LNCAP (cell line): ENCODE results near the gene MUS81.

ENCODE experiments used
- CTCF ChIP-seq: fragments of 450-650 bp; IDR thresholded peaks from 2 replicates; pipeline ENCODE4 v1.5.1; 2017; ENCODE audit warnings: mild to moderate bottlenecking

MUS81 gene

GRCh38 chr11:65842144-65842543, 18.1 kb upstream of the MUS81 start:
- TF ChIP-seq CTCF: no peak

DNA sequence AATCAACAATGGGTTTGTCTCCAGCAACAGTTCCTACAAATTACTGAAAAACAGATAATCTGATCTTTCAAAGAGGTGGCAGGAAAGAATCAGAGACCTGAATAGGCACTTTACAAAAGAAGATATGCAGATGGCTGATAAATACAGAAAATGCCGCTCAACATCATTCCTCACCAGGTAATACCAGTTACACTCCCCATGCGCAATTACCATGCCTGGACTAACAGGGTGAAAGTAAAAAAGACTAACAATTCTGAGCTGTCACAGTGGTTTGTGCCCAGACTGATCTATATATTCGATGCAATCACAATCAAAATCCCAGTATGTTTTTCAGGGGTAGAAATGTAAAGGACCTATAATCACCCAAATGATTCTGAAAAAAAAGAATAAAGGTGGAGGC, 16.4 kb upstream of the MUS81 start:
- TF ChIP-seq CTCF: no peak

DNA sequence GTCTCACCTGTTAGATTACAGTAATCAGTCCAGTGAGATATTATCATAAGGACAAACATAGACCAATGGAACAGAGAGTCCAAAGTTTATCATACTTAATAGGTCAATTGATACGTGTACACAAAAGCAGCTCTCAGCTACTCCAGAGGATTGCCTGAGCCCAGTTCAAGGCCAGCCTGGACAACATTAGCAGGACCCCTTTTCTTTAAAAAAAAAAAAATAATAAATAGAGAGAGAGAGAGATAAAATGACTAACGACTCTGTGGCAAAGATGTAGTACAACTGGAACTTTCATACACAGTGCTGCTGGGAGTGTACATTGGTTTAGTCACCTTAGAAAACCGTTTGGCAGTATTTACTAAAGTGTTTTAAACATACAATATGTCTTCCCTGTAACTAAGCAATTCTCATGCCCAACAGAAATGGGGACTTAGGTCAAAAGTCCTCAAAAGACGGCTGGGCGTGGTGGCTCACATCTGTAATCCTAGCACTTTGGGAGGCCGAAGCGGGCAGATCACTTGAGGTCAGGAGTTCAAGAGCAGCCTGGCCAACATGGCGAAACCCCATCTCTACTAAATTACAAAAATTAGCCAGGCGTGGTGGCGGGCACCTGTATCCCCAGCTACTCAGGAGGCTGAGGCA, 15.9 kb upstream of the MUS81 start:
- TF ChIP-seq CTCF: no peak

GRCh38 chr11:65847746-65848145, 12.5 kb upstream of the MUS81 start:
- TF ChIP-seq CTCF: no peak

DNA sequence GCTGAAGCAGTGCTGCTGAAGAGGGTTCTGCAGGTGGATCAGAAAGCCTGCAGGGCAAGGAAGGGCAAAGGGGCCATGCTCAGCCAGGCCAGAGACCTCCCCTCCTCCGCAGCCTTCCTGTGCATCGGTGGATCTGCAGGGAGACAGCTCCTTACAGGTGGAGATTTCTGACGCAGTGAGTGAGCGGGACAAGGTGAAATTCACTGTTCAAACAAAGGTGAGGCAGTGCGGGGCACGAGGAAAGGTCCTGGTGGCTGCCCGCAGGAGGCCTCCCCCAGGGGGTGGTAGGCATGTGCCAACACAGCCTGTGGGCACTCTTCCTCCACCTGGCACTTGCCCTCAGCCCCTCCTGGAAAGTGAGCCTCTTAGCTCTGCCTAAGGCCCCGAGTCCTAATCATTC, 10.9 kb upstream of the MUS81 start:
- TF ChIP-seq CTCF: no peak

GRCh38 chr11:65849771-65850216, 10.4 kb upstream of the MUS81 start:
- TF ChIP-seq CTCF: no peak

GRCh38 chr11:65850217-65851082, 9.8 kb upstream of the MUS81 start:
- no peak for TF ChIP-seq CTCF
